Measurements from ENCODE around the gene ZNF33B. TPM values are rescaled to one million over a fixed set of nuclear protein-coding genes. Genes with fewer than 3 reads are reported as not detected.
"Not testable (repeated sequence)": the region's sequence is repeated elsewhere in the genome, so short reads cannot be mapped to it uniquely, and the experiment has no call there.

ZNF33B gene
- total RNA-seq = 10 to 100 TPM; 40.8 to 83.8 (median 60.6) TPM
- polyA plus RNA-seq = 10 to 100 TPM; 18.9 to 21.2 TPM

- no peaks in the 10 kb centered on the region for H3K9me3 ChIP-seq
- DNase-seq (peak; percentile 96 to 99 (median 96)), ATAC-seq (peak; percentile 85 to 96 (median 88)), FAIRE-seq (no peak)
- no peak for TF ChIP-seq CTCF (IDR thresholded peaks at IDR 0.05)
- intact Hi-C loops (cut with DNase I) = no loop called here
- no peaks in the 10 kb centered on the region for H3K36me3 ChIP-seq
- peaks cover 0 to 25% (median 24%) of the 10 kb centered on the region in 3 donors for H3K4me1 ChIP-seq
- peak within 1 kb of the TSS; percentile 87 to 99 (median 96) for H3K27ac ChIP-seq
- no peaks in the 10 kb centered on the region for H3K27me3 ChIP-seq
- 0% methylated on average over 57 to 62 of the region's 62 CpGs for WGBS, 2 donors
- peak within 1 kb of the TSS; percentile 36 to 85 (median 65) for H3K4me3 ChIP-seq
Observed at GRCh38 chr10:42638055-42638820, at the start of gene ZNF33B. ZNF33B (minus strand) TSS chr10:42638570; CDS start chr10:42636928, 1,642 bp downstream.

GRCh38 chr10:42684517-42684916, 46.1 kb upstream of the ZNF33B start:
- TF ChIP-seq CTCF (IDR thresholded peaks at IDR 0.05) = no peak
- H3K36me3 ChIP-seq = no peaks in the 10 kb centered on the region
- H3K4me3 ChIP-seq = no peak overlapping the region
- FAIRE-seq = no peak
- no peak for DNase-seq
- H3K9me3 ChIP-seq = no peaks in the 10 kb centered on the region
- WGBS, 2 donors = 85 to 91% methylated on average over 2 of the region's 2 CpGs
- no peaks in the 10 kb centered on the region for H3K4me1 ChIP-seq
- no peaks in the 10 kb centered on the region for H3K27me3 ChIP-seq
- intact Hi-C loops (cut with DNase I) = no loop called here
- no peak for ATAC-seq
- no peak overlapping the region for H3K27ac ChIP-seq

- no peaks in the 10 kb centered on the region for H3K9me3 ChIP-seq
- TF ChIP-seq CTCF (IDR thresholded peaks at IDR 0.05) = no peak
- DNase-seq (no peak), FAIRE-seq (no peak), ATAC-seq (no peak)
- no peak overlapping the region for H3K4me3 ChIP-seq
- no peaks in the 10 kb centered on the region for H3K36me3 ChIP-seq
- no peaks in the 10 kb centered on the region for H3K4me1 ChIP-seq
- H3K27ac ChIP-seq = no peak overlapping the region
- WGBS, 2 donors = 93 to 95% methylated on average over 1 of the region's 1 CpG
- H3K27me3 ChIP-seq = no peaks in the 10 kb centered on the region
- intact Hi-C loops (cut with DNase I) = no loop called here
Observed at GRCh38 chr10:42680267-42680666, 41.9 kb upstream of the ZNF33B start.

- H3K4me3 ChIP-seq; H3K9me3 ChIP-seq; intact Hi-C loops (cut with DNase I); H3K27me3 ChIP-seq; H3K27ac ChIP-seq; H3K4me1 ChIP-seq; ATAC-seq; FAIRE-seq; H3K36me3 ChIP-seq; DNase-seq: not testable (repeated sequence)
- 88% methylated on average over 23 to 24 of the region's 24 CpGs for WGBS, 2 donors
Observed at GRCh38 chr10:42665181-42665979, 27.0 kb upstream of the ZNF33B start.

- H3K9me3 ChIP-seq = no peaks in the 10 kb centered on the region
- no peak for TF ChIP-seq CTCF (IDR thresholded peaks at IDR 0.05)
- no peak for FAIRE-seq
- peak overlapping the region; percentile 14 to 65 (median 62) for H3K27ac ChIP-seq
- H3K36me3 ChIP-seq = no peaks in the 10 kb centered on the region
- H3K4me3 ChIP-seq = peak overlapping the region in 2 of 4 donors; percentile 2 to 14
- no peaks in the 10 kb centered on the region for H3K27me3 ChIP-seq
- 27 to 36% methylated on average over 6 of the region's 6 CpGs for WGBS, 2 donors
- intact Hi-C loops (cut with DNase I) = no loop called here
- ATAC-seq = peak; percentile 80 to 86 (median 82)
- H3K4me1 ChIP-seq = peaks cover 9 to 16% (median 12%) of the 10 kb centered on the region in 3 donors
- peak in 3 of 6 donors; percentile 30 to 59 (median 35) for DNase-seq
Observed at GRCh38 chr10:42654419-42654818, 16.0 kb upstream of the ZNF33B start.

Data from pancreas (tissue), 10 donors.